NAMALWA (cell line): Measurements from ENCODE around the gene RPP25L.
"Not testable (repeated sequence)": the region's sequence is repeated elsewhere in the genome, so short reads cannot be mapped to it uniquely, and the experiment has no call there.

Experiments used
- DNase-seq: peaks from one replicate; pipeline ENCODE4 v3.0.0-alpha.2; 2015; ENCODE audit warnings: low spot score

Gene RPP25L, protein sequence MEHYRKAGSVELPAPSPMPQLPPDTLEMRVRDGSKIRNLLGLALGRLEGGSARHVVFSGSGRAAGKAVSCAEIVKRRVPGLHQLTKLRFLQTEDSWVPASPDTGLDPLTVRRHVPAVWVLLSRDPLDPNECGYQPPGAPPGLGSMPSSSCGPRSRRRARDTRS

DNA sequence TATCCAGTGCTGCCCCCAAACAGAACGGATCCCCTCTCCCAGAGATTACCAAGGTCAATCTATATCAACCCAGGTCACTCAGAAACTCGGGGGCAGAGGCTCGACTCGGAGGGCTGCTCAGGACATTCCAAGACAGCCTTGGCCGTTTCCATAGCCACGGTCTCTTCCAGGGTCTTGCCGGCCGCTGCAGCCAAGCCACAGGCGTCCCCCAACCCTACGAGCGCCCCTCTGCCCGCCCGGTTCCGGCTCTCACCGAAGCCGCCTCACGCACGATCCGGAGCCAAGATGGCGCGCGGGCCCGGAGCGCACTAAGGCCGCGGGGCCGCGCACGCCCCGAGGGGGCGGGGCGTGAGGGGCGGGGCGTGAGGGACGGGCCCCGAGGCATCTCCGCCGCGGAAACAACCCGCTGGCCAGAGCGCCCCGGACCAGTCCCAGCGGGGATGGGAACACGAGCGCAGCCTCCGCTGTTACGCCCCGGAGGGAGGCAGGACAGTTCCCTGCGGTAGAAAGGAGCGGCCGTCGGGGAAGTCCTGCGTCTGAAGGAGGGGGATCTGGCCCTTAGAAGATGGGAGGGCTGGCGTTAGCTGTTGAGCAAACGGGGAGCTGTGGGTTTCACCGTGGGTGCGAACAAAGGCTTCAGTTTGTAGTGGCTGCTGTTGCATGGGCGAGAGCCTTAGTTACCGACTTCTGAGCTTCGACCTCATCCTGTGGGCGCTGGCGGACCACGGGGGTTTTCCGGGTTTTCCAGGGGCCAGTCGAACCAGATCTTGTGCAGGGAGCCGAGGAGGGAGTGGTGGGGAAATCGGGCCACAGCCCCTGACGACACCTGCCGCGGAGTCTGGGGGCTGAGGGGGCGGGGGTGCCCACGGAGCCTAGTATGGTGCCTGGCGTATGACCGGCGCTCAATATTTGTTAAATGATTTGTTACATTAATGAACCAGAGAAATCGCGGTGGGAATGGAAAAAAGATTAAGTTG lies at the start of gene RPP25L:
Gene RPP25L (minus strand): TSS at position 287 of the 977 bp plus-strand sequence. CDS start 801 bp downstream, outside the sequence.
- DNase-seq, result peak; percentile 87

DNA sequence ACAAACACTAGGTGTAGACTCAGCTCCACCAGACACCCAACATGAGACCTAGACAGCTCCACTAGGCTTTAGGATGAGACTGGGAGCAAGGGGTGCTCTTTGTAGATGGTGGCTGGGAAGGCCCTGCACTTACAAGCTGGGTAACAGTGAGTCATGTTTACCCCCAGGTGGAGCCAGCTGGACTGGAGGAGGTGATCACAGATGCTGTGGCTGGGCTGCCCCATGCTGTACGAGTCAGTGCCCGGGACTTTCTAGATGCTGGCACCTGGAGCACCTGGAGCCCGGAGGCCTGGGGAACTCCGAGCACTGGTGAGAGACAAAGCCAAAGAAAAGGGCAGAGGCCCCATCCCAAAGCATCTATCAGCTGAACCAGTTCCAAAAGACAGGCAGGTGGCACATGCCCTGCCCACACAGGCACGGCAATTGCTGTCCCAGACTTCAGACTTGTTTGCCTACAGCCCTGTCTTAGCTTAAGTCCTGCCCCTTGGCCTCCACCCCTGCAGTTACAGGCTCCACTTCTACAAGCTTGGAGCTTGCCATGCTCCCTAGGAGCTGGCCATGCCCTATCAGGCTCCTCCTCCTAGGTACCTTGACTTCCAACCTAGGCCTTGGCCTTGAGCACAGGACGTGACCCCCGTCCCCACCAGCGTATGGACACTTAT lies 47.8 kb upstream of the RPP25L start:
- DNase-seq, result no peak

DNA sequence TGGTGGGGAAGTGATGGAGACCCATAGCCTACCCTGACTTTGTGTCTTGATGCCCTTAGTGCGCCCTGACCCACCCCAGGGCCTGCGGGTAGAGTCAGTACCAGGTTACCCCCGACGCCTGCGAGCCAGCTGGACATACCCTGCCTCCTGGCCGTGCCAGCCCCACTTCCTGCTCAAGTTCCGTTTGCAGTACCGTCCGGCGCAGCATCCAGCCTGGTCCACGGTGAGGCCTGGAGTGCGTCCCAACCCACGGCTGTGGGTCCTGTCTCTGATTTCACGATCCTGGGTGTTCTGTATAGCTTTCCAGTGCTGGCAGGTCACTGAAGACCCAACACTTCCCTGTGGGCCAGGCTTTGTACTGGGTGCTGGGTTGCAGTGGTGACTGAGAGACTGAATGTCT lies 46.6 kb upstream of the RPP25L start:
- DNase-seq, result no peak

DNA sequence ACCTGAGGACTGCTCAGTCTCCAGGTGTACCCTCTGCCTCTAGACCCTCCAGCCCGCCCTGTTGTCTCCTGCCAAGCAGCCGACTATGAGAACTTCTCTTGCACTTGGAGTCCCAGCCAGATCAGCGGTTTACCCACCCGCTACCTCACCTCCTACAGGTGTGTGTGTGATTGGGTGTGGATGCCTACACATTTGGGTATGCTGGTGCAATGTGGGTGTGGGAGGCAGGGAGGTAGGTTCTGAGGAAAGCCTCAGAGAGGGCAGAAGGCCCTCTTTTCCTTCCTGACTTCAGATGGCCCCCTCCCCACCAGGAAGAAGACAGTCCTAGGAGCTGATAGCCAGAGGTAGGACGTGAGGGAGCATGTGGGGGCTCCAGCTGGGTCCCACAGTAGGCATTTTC lies 45.1 kb upstream of the RPP25L start:
- no peak for DNase-seq

DNA sequence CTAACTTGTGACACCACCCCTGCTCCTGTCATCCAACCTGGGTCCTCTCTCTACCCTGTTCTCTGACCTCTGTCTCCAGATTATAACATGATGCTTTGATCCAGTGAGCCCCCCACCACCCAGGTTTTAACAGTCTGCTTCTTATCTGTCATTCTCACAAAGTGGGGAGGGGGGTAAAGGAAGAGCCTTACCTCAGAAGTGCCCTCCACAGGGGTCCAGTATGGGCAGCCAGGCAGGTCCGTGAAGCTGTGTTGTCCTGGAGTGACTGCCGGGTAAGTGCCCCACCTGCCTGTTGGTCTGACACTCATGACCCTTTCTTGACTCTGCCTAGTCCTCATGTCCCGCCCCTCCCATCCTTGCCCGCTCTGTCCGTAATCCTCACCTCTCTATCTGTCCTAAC lies 43.5 kb upstream of the RPP25L start:
- no peak for DNase-seq

DNA sequence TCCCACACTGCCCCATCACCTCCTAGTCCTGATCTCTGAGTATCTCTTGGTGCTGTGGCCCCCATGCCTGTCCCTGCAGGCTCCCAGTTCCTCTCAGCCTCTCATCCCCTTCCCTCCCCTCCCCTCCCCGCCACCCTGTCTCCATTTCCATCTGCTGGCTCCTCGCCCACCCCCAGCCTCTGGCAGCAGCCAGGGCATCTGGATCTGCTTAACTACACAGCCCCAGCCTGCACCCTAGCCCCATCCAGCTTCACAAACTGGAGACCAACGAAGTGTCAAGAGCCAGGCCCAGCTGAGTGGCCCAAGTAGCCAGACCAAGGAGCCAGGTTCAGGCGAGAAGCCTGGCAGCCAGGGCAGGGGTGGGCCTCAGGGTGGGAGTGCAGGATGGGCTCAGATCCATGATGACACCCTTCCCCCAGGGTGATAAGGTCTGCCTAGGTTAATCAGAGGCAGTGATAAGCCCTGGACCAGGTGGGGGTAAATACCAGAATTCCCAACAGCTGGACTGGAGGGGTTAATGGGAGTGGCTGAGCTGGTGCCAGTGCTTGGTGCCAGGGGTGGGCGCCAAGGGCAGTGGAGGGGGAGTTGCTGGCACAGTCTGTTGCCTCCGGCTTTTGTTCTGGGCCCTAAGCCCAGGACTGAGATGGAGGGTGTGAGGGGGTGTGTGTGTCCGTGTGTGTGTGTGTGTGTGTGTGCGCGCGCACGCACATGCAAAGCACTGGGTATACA lies 42.6 kb upstream of the RPP25L start:
- no peak for DNase-seq

DNA sequence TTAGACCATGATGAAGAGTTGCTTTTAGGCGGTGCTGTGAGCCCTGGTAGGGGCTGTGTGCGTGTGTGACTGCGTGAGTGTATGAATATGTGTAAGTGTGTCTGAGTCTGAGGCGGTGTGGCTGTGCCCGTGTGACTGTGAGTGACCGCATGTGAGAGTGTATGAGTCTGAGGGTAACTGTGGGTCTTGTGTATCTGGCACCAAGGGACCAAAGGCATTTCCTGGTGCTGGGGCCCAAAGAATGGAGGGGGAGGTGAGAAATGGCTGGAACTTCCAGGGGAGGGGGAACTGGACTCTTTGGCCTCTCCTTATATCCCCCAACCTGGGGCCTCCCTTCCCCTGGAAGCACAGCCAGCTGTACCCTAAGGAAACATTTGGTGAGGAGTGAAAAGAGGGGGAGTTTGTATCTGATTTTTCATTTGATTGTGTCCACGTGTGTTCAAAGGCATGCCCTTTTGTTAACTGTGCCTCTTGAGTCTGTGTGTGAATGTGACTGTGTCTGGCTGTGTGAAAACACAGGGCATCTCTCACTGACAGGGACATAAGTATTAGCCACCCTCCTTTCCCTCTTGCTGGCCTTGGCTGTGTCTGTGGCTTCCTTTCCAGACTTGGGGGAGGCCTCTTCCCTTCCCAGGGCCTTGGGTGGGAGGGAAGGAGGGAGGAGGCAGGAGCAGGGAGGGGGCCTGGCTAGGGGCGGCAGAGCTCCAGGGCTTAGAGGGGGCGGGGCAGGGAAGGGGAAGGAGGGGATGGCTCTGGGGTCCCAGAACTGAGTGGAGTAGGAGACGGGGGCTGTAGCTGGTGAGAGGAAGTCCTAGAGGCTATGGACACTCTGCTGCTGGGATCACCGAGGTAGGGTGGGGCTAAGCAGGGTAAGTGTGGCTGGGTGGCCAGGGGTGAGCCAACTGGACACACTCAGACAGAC lies 41.5 kb upstream of the RPP25L start:
- DNase-seq, result no peak

DNA sequence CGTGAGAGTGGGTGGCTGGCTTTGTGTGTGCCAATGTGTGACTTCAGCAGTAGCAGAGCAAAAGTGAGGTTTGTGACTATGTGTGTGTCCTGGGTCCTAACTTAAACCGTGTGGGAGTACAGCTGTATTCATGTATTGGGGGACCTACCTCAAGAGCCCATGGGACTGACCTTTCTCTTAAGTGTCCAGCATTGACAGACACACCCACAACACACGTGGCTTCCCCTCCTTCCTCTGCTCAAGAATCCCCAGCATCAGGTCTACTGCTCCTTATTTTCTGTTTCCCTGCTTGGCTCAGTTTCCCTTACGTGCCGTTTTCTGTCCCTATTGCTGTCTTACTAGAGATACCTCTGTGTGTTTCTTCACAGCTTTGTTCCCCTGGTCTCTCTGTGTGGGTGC lies 40.7 kb upstream of the RPP25L start:
- no peak for DNase-seq

DNA sequence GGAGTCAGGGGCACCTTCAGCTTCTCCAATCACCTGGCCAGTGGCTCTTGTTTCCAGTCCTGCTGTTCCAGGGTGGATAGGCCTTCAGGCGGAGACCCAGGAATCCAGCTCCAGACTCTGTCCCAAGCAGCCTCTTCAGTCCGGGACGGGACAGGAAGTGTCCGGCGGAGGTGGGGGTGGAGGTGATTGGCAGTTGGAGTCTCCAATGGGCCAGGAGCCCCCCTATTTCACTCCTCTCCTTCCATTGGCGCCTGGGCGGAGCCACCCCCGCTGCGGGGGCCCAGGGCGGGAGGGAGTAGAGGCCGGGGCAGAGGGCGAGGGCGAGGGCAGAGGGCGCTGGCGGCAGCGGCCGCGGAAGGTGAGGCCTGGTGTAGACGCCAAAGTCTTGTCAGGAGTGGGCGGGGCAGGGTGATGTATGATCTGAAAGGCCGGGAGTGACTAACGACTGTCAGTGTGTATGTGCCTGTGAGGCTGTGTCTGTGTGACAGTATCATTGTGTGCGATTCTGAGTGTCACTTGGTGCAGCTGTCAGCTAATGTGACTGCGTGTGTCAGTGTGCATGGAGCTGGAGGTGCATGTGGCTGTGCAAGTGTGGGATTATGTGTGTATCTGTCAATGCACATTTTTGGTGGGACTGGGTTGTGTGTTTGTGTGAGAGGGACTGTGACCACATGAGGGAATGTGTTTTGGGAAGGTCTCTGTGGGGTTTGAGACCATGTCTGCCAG lies 40.1 kb upstream of the RPP25L start, which contains the start of gene IL11RA:
Gene IL11RA (plus strand): TSS at position 310 of the 726 bp plus-strand sequence. CDS start 3,033 bp downstream, outside the sequence.
- DNase-seq, result no peak

DNA sequence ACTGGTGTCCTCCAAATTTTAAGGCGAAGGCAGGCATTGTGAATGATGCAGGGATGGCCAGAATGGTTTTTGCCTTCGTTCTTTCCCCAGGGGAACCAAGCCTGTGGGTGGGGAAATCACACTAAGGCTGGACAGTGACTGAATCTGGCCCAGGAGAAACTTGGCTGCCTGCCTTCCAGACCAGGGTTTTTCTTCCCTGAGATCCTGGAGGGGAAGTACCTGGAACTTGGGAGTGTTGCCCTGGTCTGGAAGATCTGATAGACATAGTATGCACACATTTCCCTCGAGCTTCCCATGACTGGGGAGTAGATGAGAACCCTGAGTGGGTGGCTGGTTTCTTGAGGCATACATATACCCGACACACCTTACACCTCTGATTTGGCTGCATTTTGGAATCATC lies 39.4 kb upstream of the RPP25L start:
- no peak for DNase-seq

DNA sequence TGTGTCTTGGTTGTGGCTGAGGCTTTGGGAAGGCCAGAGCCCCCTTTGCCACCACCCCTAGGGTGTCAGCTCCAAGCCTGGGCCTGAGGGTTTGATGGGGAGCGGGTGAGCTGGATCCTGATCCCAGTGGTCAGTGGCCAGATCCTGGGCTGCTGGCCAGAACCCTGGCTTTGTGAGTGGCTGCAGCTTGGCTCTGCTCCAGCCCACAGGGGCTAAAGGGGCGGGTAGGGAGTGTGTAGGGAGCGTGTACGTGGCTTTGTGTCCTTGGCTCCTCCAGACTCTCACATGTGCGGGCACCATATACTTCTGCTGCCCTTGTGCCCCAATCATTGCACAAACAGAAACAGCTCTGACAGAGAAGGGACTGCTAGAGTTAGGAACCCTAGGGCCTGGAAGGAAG lies 38.9 kb upstream of the RPP25L start:
- no peak for DNase-seq

DNA sequence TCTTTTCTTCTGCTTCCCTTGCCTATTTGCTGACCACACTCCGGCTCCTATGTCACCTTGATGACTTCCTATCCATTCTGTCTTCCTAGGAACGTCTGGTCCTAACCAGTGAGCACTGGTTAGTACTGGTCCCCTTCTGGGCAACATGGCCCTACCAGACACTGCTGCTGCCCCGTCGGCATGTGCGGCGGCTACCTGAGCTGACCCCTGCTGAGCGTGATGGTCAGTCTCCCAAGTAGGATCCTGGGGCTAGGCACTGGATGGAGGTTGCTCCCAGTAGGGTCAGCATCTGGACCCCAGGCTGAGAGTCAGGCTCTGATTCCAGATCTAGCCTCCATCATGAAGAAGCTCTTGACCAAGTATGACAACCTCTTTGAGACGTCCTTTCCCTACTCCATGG lies 36.8 kb upstream of the RPP25L start:
- no peak for DNase-seq

DNA sequence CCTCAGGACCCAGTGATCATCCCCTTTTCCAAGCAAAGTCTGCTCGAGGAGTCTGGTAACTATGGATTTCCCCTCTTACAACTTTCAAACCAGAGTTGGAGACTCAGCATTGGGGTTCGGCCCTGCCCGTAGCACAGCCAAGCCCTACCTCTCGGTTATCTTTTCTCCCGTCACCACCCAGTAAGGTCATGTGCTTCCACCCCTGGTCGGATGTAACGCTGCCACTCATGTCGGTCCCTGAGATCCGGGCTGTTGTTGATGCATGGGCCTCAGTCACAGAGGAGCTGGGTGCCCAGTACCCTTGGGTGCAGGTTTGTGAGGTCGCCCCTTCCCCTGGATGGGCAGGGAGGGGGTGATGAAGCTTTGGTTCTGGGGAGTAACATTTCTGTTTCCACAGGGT lies 35.8 kb upstream of the RPP25L start:
- no peak for DNase-seq

DNA sequence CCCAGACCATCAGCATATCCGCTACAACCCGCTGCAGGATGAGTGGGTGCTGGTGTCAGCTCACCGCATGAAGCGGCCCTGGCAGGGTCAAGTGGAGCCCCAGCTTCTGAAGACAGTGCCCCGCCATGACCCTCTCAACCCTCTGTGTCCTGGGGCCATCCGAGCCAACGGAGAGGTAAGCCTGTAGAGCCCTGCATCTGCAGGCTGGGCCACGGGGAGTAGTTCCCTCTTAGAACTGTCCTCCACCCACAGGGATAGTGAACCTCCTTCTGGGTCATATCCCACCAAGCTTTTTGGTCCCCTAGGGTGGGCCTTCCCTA lies 35.1 kb upstream of the RPP25L start:
- DNase-seq, result no peak

DNA sequence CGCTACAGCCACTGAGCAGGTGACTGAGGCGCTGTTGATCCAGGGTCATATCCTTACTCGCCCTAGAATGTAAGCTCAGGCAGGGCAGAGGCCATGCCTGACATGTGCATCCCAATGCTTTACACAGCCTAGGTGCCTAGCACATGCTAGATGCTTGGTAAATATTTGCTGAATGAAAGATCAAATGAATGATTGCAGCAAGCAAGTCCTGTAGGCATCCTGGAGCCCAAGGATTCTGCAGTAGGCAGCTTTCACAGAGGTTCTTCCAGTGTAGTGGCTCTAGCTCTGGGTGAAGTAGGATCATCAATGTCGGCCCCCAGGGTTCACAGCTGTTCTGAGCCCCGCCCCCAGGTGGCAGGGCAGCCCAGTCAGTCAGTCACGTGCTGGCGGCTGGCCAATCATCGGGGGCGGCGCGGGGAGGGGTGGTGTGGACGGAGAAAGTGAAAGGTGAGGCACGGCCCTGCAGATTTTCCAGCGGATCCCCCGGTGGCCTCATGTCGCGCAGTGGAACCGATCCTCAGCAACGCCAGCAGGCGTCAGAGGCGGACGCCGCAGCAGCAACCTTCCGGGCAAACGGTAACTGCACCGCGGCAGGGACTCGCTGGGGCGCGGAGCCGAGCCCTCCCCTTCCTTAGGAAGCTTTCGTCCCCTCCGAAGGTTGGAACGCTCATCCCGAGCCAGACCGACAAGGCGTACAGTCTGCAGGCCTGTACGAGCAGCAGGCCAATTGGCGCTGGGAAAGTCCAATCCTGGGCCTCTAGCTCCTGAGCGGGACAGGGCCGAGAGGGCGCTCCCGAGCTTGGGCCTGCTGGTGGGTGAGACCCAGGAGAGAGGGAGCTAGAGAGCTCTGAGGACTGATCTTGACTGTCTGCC lies 34.5 kb upstream of the RPP25L start, which contains the start of gene GALT:
Gene GALT (plus strand): TSS at position 465 of the 873 bp plus-strand sequence. CDS start 30 bp downstream, at position 495.
- peak; percentile 95 for DNase-seq

DNA sequence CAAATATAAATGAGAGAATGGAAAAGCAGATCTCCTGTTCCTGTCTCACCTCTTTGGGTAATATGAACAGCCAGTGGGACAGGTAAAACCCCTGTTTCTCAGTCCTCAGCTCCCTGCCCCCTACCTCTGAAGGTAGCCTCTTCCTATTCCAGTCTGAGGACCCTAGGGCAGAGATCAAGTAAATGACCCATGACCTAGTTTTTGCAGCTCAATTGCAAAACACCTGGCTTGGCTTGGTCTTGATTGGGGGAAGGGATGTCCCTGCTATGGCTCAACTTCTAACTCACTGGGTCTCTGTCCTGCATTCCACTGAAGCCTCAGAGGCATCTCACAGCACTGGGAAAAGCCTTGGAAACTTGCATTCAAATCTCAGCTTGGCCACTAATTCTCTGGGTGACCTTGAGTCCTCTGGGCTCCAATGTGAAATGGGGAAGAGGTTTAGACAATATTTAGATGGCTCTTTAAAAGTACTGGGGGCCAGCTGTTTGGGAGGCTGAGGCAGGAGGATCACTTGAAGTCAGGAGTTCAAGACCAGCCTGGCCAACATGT lies 32.9 kb upstream of the RPP25L start:
- no peak for DNase-seq

DNA sequence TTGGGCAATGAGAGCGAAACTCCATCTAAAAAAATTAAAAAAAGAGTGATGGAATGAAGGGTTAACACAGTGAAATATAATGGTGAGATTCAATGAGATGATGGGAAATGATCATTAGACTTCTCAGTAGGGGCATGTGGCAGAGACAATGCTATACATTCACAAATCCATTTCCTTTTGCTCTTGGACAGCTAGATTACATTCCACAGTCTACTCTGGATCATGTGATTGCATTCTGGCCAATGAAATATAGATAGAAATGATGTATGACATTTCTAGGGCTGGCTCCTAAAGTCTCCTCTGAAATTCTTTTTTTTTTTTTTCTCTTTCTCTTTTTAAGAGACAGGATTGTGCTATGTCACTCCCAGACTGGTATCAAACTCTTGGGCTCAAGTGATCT lies 30.8 kb upstream of the RPP25L start:
- DNase-seq, result no peak

DNA sequence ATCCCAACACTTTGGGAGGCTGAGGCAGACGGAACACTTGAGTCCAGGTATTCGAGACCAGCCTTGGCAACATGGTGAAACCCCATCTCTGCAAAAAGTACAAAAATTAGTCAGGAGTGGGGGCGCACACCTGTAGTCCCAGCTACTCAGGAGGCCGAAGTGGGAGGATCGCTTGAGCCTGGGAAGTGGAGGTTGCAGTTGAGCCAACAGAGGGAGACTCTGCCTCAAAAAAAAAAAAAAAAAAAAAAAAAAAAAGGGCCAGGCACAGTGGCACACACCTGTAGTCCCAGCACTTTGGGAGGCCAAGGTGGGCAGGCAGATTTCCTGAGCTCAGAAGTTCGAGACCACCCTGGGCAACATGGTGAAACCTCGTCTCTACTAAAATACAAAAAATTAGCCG lies 27.4 kb upstream of the RPP25L start:
- not testable (repeated sequence) for DNase-seq

DNA sequence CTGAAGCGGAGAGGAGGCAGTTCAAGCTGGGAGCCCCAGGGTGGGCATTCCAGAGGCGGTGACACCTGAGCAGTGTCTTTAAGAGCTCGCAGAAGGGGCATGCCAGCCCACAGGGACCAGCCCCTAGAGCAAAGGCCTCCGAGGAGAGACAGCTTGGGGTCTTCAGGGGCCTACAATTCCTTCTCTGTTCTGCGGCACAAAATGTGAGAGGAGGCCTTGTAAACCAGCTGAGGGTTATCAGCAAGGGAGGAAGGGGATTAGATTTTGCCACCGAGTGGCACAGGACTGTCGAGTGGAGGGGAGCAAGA lies 26.2 kb upstream of the RPP25L start:
- no peak for DNase-seq
